ENCODE measurements around the gene AMACR.
A peak's percentile ranks its signal among the peaks of the same experiment; 100 is the strongest.

AMACR gene

GRCh38 chr5:33941090-33941489 is 66.8 kb downstream of the AMACR start:
- peaks cover 5 to 13% (median 9%) of the 10 kb centered on the region in 11 experiments; a peak in 21 of 22 replicates for H3K27me3 ChIP-seq
- no peak overlapping the region for H3K27ac ChIP-seq
- no peak for TF ChIP-seq Cebpa-rat (IDR thresholded peaks at IDR 0.05)
- no peaks in the 10 kb centered on the region for H3K36me3 ChIP-seq
- H3K4me2 ChIP-seq: peak overlapping the region in 3 of 11 experiments; percentile 19 to 78 (median 64); a peak in 5 of 22 replicates
- peaks cover 0 to 34% (median 0%) of the 10 kb centered on the region in 10 experiments; a peak in 8 of 20 replicates for H3K4me1 ChIP-seq
- H4K20me1 ChIP-seq: no peaks in the 10 kb centered on the region
- H3K9me3 ChIP-seq (replicated peaks in 1 of 11): peaks cover 17 to 28% (median 21%) of the 10 kb centered on the region in 11 experiments
- no peak overlapping the region for H3K9ac ChIP-seq
- no peak overlapping the region for H3K4me3 ChIP-seq

GRCh38 chr5:33939556-33940262 is 68.1 kb downstream of the AMACR start:
- peaks cover 11 to 23% (median 18%) of the 10 kb centered on the region in 11 experiments; a peak in 21 of 22 replicates for H3K27me3 ChIP-seq
- H3K9ac ChIP-seq: no peak overlapping the region
- no peak overlapping the region for H3K4me3 ChIP-seq
- no peaks in the 10 kb centered on the region for H3K36me3 ChIP-seq
- H4K20me1 ChIP-seq: no peaks in the 10 kb centered on the region
- peak overlapping the region in 4 of 11 experiments; percentile 19 to 78 (median 45); a peak in 6 of 22 replicates for H3K4me2 ChIP-seq
- peaks cover 19 to 32% (median 24%) of the 10 kb centered on the region in 11 experiments for H3K9me3 ChIP-seq (replicated peaks in 1 of 11)
- peak in 3 of 11 experiments; percentile 54 to 65 (median 62); a peak in 4 of 22 replicates for TF ChIP-seq Cebpa-rat (IDR thresholded peaks at IDR 0.05)
- peaks cover 0 to 34% (median 0%) of the 10 kb centered on the region in 10 experiments; a peak in 8 of 20 replicates for H3K4me1 ChIP-seq
- peak overlapping the region in 4 of 11 experiments; percentile 1 to 32 (median 26); a peak in 6 of 22 replicates for H3K27ac ChIP-seq

- no peaks in the 10 kb centered on the region for H3K36me3 ChIP-seq
- H3K9me3 ChIP-seq (replicated peaks in 1 of 11): peaks cover 19 to 32% (median 24%) of the 10 kb centered on the region in 11 experiments
- peaks cover 11 to 23% (median 18%) of the 10 kb centered on the region in 11 experiments; a peak in 21 of 22 replicates for H3K27me3 ChIP-seq
Observed at GRCh38 chr5:33938881-33939280, 69.0 kb downstream of the AMACR start.

GRCh38 chr5:33938507-33938796 is 69.4 kb downstream of the AMACR start:
- Histone ChIP-seq H3K27me3 (peaks cover 11 to 23% (median 18%) of the 10 kb centered on the region in 11 experiments; a peak in 21 of 22 replicates), H3K4me2 (peak overlapping the region in 1 of 11 experiments; percentile 64; a peak in 2 of 22 replicates), H4K20me1 (no peaks in the 10 kb centered on the region), H3K36me3 (no peaks in the 10 kb centered on the region), H3K27ac (no peak overlapping the region), H3K4me3 (no peak overlapping the region), H3K4me1 (peaks cover 0 to 45% (median 2%) of the 10 kb centered on the region in 10 experiments; a peak in 9 of 20 replicates), H3K9ac (no peak overlapping the region), H3K9me3 (replicated peaks in 1 of 11) (peaks cover 19 to 32% (median 24%) of the 10 kb centered on the region in 11 experiments)
- no peak for TF ChIP-seq Cebpa-rat (IDR thresholded peaks at IDR 0.05)

More at GRCh38 chr5:33938881-33939280, 69.0 kb downstream of the AMACR start:
- H3K27ac ChIP-seq: no peak overlapping the region
- no peak overlapping the region for H3K4me3 ChIP-seq
- no peak for TF ChIP-seq Cebpa-rat (IDR thresholded peaks at IDR 0.05)
- H4K20me1 ChIP-seq: no peaks in the 10 kb centered on the region
- no peak overlapping the region for H3K9ac ChIP-seq
- H3K4me1 ChIP-seq: peaks cover 0 to 41% (median 0%) of the 10 kb centered on the region in 10 experiments; a peak in 9 of 20 replicates
- H3K4me2 ChIP-seq: peak overlapping the region in 2 of 11 experiments; percentile 64 to 78; a peak in 3 of 22 replicates

- no peaks in the 10 kb centered on the region for H3K36me3 ChIP-seq
- no peak overlapping the region for H3K9ac ChIP-seq
- no peak overlapping the region for H3K4me3 ChIP-seq
- peaks cover 11 to 23% (median 18%) of the 10 kb centered on the region in 11 experiments; a peak in 21 of 22 replicates for H3K27me3 ChIP-seq
- no peaks in the 10 kb centered on the region for H4K20me1 ChIP-seq
- H3K27ac ChIP-seq: no peak overlapping the region
- no peak overlapping the region for H3K4me2 ChIP-seq
- TF ChIP-seq Cebpa-rat (IDR thresholded peaks at IDR 0.05): no peak
- H3K9me3 ChIP-seq (replicated peaks in 1 of 11): peaks cover 19 to 32% (median 24%) of the 10 kb centered on the region in 11 experiments
- H3K4me1 ChIP-seq: peaks cover 0 to 51% (median 3%) of the 10 kb centered on the region in 10 experiments; a peak in 9 of 20 replicates
Observed at GRCh38 chr5:33937707-33938506, 69.9 kb downstream of the AMACR start.

- H3K27ac ChIP-seq: no peak overlapping the region
- H4K20me1 ChIP-seq: no peaks in the 10 kb centered on the region
- no peak overlapping the region for H3K4me2 ChIP-seq
- H3K4me3 ChIP-seq: no peak overlapping the region
- no peak for TF ChIP-seq Cebpa-rat (IDR thresholded peaks at IDR 0.05)
- peaks cover 0 to 51% (median 3%) of the 10 kb centered on the region in 10 experiments; a peak in 9 of 20 replicates for H3K4me1 ChIP-seq
- H3K36me3 ChIP-seq: no peaks in the 10 kb centered on the region
- H3K9me3 ChIP-seq (replicated peaks in 1 of 11): peaks cover 19 to 32% (median 24%) of the 10 kb centered on the region in 11 experiments
- H3K9ac ChIP-seq: no peak overlapping the region
- H3K27me3 ChIP-seq: peaks cover 11 to 23% (median 18%) of the 10 kb centered on the region in 11 experiments; a peak in 21 of 22 replicates
Observed at GRCh38 chr5:33937017-33937706, 70.7 kb downstream of the AMACR start.

- H3K4me2 ChIP-seq: peak within 1 kb of the TSS in 2 of 11 experiments; percentile 9 to 21; a peak in 2 of 22 replicates
- H3K27me3 ChIP-seq: peaks cover 11 to 23% (median 18%) of the 10 kb centered on the region in 11 experiments; a peak in 21 of 22 replicates
Observed at GRCh38 chr5:33936381-33937016, 71.4 kb downstream of the AMACR start, which contains the start of gene RXFP3. TSS of gene RXFP3 (plus strand) at chr5:33936386. CDS start at chr5:33936741, 355 bp downstream.

More at GRCh38 chr5:33936381-33937016, 71.4 kb downstream of the AMACR start, which contains the start of gene RXFP3:
- peaks cover 19 to 32% (median 24%) of the 10 kb centered on the region in 11 experiments for H3K9me3 ChIP-seq (replicated peaks in 1 of 11)
- no peaks in the 10 kb centered on the region for H4K20me1 ChIP-seq
- H3K9ac ChIP-seq: no peak within 1 kb of the TSS
- no peak within 1 kb of the TSS for H3K4me3 ChIP-seq
- no peak within 1 kb of the TSS for H3K27ac ChIP-seq
- no peak for TF ChIP-seq Cebpa-rat (IDR thresholded peaks at IDR 0.05)
- H3K36me3 ChIP-seq: no peaks in the 10 kb centered on the region
- H3K4me1 ChIP-seq: peaks cover 0 to 50% (median 3%) of the 10 kb centered on the region in 10 experiments; a peak in 9 of 20 replicates

All from BLaER1 treated with 17β-estradiol and CSF1 and Interleukin-3, amounts not matched to agents 10 nM and 100 nM (cell line).